CD4-positive, alpha-beta T cell treated with Interleukin-6 at 100 ng/mL for 8 hours (primary cell): ENCODE data around the gene OXLD1.

ENCODE experiments used
- DNase-seq: peaks from one replicate; pipeline ENCODE4 v3.0.0-alpha.2; 2020; ENCODE audit warnings: mixed read lengths, low spot score

Gene OXLD1

GRCh38 chr17:81701288-81702071 is 35.1 kb upstream of the OXLD1 start:
- no peak for DNase-seq

- DNase-seq, result no peak
Measured at GRCh38 chr17:81700353-81701287, 34.2 kb upstream of the OXLD1 start.

GRCh38 chr17:81697261-81698044 is 31.0 kb upstream of the OXLD1 start:
- no peak for DNase-seq

- no peak for DNase-seq
Measured at GRCh38 chr17:81696218-81696941, 30.0 kb upstream of the OXLD1 start.

GRCh38 chr17:81695801-81696200 is 29.4 kb upstream of the OXLD1 start:
- no peak for DNase-seq

- no peak for DNase-seq
Measured at GRCh38 chr17:81695211-81695610, 28.8 kb upstream of the OXLD1 start.

- no peak for DNase-seq
Measured at GRCh38 chr17:81694810-81695209, 28.4 kb upstream of the OXLD1 start.

GRCh38 chr17:81693509-81694210 is 27.3 kb upstream of the OXLD1 start:
- DNase-seq, result no peak

- DNase-seq, result no peak
Measured at GRCh38 chr17:81691608-81692007, 25.2 kb upstream of the OXLD1 start.

- no peak for DNase-seq
Measured at GRCh38 chr17:81691196-81691595, 24.8 kb upstream of the OXLD1 start.

- DNase-seq, result no peak
Measured at GRCh38 chr17:81690549-81690948, 24.1 kb upstream of the OXLD1 start.

GRCh38 chr17:81690066-81690465 is 23.7 kb upstream of the OXLD1 start:
- DNase-seq, result no peak

- no peak for DNase-seq
Measured at GRCh38 chr17:81688616-81689015, 22.2 kb upstream of the OXLD1 start.

- no peak for DNase-seq
Measured at GRCh38 chr17:81687770-81688541, 21.6 kb upstream of the OXLD1 start.

- no peak for DNase-seq
Measured at GRCh38 chr17:81686614-81687013, 20.2 kb upstream of the OXLD1 start.

- no peak for DNase-seq
Measured at GRCh38 chr17:81685108-81685507, 18.7 kb upstream of the OXLD1 start.

GRCh38 chr17:81684442-81684911 is 18.1 kb upstream of the OXLD1 start:
- DNase-seq, result no peak

- peak; percentile 96 for DNase-seq
Measured at GRCh38 chr17:81683584-81684441, 17.4 kb upstream of the OXLD1 start, which contains the start of the genes ARL16 and HGS. Gene ARL16 (minus strand): TSS chr17:81683797. CDS start chr17:81683753, 44 bp downstream. Gene HGS (plus strand): TSS chr17:81684011. CDS start chr17:81684067, 56 bp downstream.

GRCh38 chr17:81683208-81683583 is 16.8 kb upstream of the OXLD1 start:
- DNase-seq, result no peak
